Fibroblast of the aortic adventitia (primary cell): ENCODE results near the gene MARCHF9. TPM values are rescaled to one million over a fixed set of nuclear protein-coding genes. Genes with fewer than 3 reads are reported as not detected.

Experiments used
- DNase-seq: peaks from one replicate; pipeline ENCODE4 v3.0.0-alpha.2; 2010; ENCODE audit warnings: low read depth
- H3K4me3 ChIP-seq: 2 replicates; pipeline ENCODE4 v1.5.1; 2011; ENCODE audit warnings: low read depth, mild to moderate bottlenecking, control low read depth, low read length, moderate library complexity
- total RNA-seq: library from RNA; depleted of rRNA; stranded (reverse); fragments of >200 nt; gene quantifications from 2 replicates; pipeline ENCODE4 v1.2.3, GENCODE V29; 2012; ENCODE audit warnings: low replicate concordance
- TF ChIP-seq, protein P1 (sequence below): IDR thresholded peaks from 2 replicates; pipeline ENCODE4 v1.5.1; 2011; ENCODE audit warnings: mild to moderate bottlenecking, low read length, control low read depth, inconsistent platforms; ENCODE audit not compliant: insufficient read depth

MARCHF9 gene
- total RNA-seq, 1 donor, result 2.1 TPM

DNA sequence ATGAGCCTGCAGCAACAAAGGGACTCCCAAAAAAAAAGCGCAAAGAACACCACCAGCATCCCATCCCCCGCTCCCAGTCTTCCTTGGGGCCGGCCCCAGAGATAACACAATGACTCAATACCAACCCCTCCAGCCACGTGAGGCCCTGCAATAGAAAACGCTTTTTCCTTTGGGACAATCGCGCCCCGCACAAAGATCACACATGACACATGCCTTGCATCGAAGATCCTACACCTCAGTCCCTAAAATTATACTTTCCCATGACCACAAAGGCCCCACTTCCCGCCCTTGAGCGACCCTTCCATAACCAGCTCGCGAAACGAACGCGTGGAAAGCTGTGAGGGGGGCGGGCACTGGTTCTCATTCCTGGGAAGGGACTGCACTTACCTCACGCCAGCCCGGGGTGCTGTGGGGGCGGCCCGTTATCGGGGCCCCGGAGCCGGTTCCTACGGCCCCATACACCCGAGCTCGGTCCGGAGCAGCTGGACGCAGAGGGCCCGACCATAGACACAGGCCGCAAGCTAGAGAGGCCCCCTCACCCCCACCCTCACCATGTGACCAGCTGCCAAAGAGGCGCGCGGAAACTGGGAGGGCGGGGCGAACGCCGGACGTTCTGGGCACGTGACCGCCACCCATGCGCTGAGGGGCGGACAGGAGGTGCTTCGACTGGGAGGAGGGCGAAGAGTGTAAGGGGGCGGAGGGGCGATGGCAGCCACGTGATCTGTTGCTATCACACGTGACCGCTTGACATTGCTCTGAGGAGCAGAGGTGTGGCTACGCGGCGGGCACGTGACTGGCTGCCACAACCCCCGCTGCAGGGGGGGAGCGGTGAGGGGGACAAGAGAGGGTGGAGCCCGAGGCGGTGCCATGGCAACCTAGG, 2.9 kb upstream of the MARCHF9 start, which contains the start of gene CDK4:
CDK4 (minus strand) TSS at position 523 of the 880 bp plus-strand sequence. CDS start 593 bp downstream, outside the sequence.
- H3K4me3 ChIP-seq, result peak within 1 kb of the TSS; percentile 93
- DNase-seq, result peak; percentile 99
- TF ChIP-seq, protein P1, sequence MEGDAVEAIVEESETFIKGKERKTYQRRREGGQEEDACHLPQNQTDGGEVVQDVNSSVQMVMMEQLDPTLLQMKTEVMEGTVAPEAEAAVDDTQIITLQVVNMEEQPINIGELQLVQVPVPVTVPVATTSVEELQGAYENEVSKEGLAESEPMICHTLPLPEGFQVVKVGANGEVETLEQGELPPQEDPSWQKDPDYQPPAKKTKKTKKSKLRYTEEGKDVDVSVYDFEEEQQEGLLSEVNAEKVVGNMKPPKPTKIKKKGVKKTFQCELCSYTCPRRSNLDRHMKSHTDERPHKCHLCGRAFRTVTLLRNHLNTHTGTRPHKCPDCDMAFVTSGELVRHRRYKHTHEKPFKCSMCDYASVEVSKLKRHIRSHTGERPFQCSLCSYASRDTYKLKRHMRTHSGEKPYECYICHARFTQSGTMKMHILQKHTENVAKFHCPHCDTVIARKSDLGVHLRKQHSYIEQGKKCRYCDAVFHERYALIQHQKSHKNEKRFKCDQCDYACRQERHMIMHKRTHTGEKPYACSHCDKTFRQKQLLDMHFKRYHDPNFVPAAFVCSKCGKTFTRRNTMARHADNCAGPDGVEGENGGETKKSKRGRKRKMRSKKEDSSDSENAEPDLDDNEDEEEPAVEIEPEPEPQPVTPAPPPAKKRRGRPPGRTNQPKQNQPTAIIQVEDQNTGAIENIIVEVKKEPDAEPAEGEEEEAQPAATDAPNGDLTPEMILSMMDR, result no peak

DNA sequence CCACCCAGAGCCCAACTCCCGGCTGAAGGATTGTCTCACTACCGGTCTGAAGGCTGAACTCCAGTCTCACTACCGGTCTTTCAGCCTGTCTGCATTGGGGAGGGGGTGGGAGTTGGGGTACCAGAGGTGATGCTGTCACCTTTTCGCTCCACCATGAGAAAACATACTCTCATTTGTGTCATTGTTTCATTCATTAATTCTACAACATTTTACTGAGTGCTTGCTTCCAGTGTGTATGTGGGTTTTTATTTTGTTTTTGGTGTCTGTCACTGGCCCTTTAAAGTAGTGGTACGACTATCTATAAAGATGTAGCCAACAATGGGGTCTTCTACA, 2.3 kb upstream of the MARCHF9 start:
- no peak for DNase-seq
- TF ChIP-seq, protein P1, result no peak
- H3K4me3 ChIP-seq, result peak overlapping the region; percentile 48

DNA sequence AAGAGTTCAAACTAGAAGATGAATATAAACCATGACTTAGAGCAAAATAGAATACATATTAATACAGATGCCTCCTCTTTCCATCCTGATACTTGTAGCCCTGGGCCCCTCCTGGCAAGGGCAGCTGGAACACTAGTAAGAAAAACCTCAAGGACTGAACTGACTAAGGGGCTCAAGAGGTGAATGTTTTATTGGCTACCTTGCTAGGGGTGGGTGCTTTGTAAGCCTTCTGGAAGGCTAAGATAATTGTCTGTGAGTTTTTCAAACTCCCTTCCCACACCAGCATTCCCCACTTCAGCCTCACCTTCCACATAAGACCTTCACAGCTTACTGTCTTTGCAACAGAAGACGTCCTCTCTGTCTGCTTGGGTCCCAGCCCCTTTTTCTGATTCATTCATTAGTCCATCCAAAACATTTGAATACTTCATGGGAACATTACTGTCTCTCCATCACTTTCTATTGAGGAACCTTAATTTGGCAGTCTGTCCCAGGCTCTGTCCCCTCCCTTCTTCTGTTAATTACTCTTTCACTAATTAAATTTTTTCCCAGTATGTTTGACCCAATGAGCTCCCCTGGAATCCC, 1.1 kb upstream of the MARCHF9 start:
- H3K4me3 ChIP-seq, result no peak overlapping the region
- TF ChIP-seq, protein P1, result no peak
- no peak for DNase-seq

DNA sequence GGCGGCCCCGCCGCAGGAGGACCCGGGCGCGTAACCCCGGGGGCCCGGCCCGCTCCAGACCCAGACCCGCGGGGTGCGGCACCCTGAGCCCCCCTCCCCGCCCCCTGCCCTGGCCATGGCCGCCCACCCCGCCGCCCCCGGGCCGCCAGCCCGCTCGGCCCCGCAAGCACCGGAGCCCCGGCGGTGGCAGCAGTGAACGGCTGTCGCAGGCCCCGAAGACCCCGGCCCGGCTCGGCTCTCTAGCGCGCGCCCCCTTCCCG, 221 bp downstream of the MARCHF9 start:
- DNase-seq, result no peak
- TF ChIP-seq, protein P1, result no peak
- peak overlapping the region; percentile 65 for H3K4me3 ChIP-seq

DNA sequence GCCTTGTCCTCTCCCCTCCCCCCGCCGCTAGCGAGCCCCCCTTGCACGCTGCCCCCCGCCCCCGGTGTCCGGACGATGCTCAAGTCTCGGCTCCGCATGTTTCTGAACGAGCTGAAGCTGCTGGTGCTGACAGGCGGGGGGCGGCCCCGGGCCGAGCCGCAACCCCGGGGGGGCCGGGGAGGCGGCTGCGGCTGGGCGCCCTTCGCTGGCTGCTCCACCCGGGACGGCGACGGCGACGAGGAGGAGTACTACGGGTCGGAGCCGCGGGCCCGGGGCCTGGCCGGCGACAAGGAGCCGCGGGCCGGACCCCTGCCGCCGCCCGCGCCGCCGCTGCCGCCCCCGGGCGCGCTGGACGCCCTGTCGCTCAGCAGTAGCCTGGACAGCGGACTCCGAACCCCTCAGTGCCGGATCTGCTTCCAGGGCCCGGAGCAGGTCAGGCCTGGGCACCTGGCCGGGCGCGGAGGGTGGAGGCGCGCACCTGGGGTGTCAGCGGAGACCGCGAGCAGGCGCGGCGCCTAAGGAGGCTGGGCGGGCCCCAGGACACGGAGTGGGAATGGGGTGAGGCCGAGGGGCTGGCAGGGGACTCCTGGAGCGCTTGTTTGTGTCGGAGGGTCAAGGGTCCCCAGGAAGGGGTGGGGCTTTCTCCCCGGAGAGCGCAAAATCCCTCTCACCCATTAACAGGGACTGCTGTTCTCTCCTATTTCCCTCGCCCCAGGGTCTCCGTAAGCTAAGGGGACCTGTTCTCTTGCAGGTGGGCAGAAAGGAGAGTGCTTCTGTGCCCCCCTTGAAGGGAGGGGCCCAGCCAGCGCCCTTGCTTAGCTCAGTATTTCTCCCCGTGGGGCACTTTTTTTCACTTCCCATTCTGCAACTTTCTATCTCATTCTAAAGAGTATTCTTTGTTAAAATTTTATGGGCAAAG, 810 bp downstream of the MARCHF9 start:
- TF ChIP-seq, protein P1, result no peak
- peak overlapping the region; percentile 65 for H3K4me3 ChIP-seq
- DNase-seq, result no peak

DNA sequence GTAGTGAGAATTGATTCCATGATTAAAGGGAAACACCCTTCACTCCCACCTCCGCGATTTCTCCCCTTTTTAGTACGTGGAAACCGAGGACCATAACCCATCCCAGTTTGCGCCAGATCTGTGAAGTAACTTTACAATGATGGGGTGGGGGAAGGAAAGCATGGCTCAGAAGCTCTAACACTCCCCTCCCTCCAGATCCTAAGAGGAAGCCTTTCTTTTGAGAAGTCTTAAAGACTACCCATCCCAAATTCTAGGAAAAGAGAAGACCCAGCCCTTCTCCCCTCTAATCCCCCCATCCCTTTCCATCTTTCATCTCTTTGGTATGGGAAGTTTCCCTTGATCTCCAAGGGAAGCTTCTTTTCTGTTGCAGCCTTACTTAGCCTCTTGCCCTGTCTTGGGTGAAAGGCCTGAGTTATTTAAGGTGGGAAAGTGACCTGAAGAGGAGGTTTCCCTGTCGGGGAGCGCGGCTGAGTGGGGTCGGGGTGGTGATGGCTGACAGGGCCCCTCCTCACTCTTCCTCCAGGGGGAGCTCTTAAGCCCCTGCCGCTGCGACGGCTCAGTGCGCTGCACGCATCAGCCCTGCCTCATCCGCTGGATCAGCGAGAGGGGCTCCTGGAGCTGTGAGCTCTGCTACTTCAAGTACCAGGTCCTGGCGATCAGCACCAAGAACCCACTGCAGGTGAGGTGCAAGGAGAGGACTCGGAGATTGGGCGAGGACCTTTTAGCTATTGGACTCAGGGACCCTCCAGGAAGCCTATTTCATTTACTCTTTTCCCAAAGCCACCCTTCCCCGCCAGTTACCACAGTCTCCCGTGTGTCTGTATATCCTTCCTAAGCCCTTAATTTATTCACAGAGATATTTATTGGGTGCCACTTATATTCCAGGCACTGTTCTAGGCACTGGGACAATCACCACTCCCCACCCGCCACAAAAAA, 1.8 kb downstream of the MARCHF9 start:
- no peak overlapping the region for H3K4me3 ChIP-seq
- DNase-seq, result no peak
- TF ChIP-seq, protein P1, result peak; percentile 37
